Measurements from ENCODE around the gene SLC16A14.

SLC16A14 gene

DNA sequence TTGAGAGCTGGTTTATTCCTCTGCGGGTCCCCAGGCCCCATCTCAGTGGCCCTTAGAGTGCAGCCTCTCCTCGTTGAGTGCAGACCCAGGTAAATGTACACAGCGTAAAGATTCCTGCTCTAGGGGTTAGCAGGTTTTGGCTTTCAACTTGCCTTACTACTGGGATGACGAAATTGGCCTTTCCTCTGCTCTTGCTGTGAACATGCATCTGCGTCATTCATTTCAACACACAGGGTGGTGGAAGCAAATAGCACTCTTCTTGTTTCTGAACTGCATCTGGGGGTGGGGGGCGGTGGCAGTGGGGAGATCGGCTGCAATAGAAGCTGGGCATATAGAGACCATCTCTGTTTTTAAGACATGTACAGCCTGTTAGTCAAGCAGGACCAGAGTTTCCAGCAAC is 16.5 kb upstream of the SLC16A14 start:
- TF ChIP-seq PPARA (CRISPR knock-in tag; IDR thresholded peaks at IDR 0.05; ENCODE audit: borderline replicate concordance), result no peak
- no peak for TF ChIP-seq ZNF70 (CRISPR knock-in tag; IDR thresholded peaks at IDR 0.05)
- TF ChIP-seq ESRRG (CRISPR knock-in tag; IDR thresholded peaks at IDR 0.05), result no peak
- TF ChIP-seq, protein P1, sequence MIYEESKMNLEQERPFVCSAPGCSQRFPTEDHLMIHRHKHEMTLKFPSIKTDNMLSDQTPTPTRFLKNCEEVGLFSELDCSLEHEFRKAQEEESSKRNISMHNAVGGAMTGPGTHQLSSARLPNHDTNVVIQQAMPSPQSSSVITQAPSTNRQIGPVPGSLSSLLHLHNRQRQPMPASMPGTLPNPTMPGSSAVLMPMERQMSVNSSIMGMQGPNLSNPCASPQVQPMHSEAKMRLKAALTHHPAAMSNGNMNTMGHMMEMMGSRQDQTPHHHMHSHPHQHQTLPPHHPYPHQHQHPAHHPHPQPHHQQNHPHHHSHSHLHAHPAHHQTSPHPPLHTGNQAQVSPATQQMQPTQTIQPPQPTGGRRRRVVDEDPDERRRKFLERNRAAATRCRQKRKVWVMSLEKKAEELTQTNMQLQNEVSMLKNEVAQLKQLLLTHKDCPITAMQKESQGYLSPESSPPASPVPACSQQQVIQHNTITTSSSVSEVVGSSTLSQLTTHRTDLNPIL (CRISPR knock-in tag; IDR thresholded peaks at IDR 0.05; ENCODE audit: low read depth), result no peak
- no peak for TF ChIP-seq GLIS3 (CRISPR knock-in tag; IDR thresholded peaks at IDR 0.05)
- TF ChIP-seq, protein P2, sequence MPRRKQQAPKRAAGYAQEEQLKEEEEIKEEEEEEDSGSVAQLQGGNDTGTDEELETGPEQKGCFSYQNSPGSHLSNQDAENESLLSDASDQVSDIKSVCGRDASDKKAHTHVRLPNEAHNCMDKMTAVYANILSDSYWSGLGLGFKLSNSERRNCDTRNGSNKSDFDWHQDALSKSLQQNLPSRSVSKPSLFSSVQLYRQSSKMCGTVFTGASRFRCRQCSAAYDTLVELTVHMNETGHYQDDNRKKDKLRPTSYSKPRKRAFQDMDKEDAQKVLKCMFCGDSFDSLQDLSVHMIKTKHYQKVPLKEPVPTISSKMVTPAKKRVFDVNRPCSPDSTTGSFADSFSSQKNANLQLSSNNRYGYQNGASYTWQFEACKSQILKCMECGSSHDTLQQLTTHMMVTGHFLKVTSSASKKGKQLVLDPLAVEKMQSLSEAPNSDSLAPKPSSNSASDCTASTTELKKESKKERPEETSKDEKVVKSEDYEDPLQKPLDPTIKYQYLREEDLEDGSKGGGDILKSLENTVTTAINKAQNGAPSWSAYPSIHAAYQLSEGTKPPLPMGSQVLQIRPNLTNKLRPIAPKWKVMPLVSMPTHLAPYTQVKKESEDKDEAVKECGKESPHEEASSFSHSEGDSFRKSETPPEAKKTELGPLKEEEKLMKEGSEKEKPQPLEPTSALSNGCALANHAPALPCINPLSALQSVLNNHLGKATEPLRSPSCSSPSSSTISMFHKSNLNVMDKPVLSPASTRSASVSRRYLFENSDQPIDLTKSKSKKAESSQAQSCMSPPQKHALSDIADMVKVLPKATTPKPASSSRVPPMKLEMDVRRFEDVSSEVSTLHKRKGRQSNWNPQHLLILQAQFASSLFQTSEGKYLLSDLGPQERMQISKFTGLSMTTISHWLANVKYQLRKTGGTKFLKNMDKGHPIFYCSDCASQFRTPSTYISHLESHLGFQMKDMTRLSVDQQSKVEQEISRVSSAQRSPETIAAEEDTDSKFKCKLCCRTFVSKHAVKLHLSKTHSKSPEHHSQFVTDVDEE (CRISPR knock-in tag; IDR thresholded peaks at IDR 0.05), result no peak
- TF ChIP-seq BACH2 (CRISPR knock-in tag; IDR thresholded peaks at IDR 0.05; ENCODE audit: borderline replicate concordance), result no peak
- no peak for TF ChIP-seq TOX (CRISPR knock-in tag; IDR thresholded peaks at IDR 0.05; ENCODE audit: borderline replicate concordance)
- no peak for TF ChIP-seq ZFP3 (CRISPR knock-in tag; IDR thresholded peaks at IDR 0.05)
- TF ChIP-seq OSR1 (CRISPR knock-in tag; IDR thresholded peaks at IDR 0.05), result no peak
- TF ChIP-seq, protein P3, sequence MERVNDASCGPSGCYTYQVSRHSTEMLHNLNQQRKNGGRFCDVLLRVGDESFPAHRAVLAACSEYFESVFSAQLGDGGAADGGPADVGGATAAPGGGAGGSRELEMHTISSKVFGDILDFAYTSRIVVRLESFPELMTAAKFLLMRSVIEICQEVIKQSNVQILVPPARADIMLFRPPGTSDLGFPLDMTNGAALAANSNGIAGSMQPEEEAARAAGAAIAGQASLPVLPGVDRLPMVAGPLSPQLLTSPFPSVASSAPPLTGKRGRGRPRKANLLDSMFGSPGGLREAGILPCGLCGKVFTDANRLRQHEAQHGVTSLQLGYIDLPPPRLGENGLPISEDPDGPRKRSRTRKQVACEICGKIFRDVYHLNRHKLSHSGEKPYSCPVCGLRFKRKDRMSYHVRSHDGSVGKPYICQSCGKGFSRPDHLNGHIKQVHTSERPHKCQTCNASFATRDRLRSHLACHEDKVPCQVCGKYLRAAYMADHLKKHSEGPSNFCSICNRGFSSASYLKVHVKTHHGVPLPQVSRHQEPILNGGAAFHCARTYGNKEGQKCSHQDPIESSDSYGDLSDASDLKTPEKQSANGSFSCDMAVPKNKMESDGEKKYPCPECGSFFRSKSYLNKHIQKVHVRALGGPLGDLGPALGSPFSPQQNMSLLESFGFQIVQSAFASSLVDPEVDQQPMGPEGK (CRISPR knock-in tag; IDR thresholded peaks at IDR 0.05; ENCODE audit: borderline replicate concordance), result no peak
- no peak for TF ChIP-seq ZNF565 (CRISPR knock-in tag; conservative IDR thresholded peaks at IDR 0.05; ENCODE audit: low read depth)
- TF ChIP-seq, protein P4, sequence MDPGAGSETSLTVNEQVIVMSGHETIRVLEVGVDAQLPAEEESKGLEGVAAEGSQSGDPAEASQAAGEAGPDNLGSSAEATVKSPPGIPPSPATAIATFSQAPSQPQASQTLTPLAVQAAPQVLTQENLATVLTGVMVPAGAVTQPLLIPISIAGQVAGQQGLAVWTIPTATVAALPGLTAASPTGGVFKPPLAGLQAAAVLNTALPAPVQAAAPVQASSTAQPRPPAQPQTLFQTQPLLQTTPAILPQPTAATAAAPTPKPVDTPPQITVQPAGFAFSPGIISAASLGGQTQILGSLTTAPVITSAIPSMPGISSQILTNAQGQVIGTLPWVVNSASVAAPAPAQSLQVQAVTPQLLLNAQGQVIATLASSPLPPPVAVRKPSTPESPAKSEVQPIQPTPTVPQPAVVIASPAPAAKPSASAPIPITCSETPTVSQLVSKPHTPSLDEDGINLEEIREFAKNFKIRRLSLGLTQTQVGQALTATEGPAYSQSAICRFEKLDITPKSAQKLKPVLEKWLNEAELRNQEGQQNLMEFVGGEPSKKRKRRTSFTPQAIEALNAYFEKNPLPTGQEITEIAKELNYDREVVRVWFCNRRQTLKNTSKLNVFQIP (CRISPR knock-in tag; IDR thresholded peaks at IDR 0.05; ENCODE audit: borderline replicate concordance, low read depth), result no peak
- TF ChIP-seq RARB (CRISPR knock-in tag; IDR thresholded peaks at IDR 0.05), result no peak
- TF ChIP-seq ZFP30 (CRISPR knock-in tag; IDR thresholded peaks at IDR 0.05), result no peak
- ATAC-seq, result no peak

DNA sequence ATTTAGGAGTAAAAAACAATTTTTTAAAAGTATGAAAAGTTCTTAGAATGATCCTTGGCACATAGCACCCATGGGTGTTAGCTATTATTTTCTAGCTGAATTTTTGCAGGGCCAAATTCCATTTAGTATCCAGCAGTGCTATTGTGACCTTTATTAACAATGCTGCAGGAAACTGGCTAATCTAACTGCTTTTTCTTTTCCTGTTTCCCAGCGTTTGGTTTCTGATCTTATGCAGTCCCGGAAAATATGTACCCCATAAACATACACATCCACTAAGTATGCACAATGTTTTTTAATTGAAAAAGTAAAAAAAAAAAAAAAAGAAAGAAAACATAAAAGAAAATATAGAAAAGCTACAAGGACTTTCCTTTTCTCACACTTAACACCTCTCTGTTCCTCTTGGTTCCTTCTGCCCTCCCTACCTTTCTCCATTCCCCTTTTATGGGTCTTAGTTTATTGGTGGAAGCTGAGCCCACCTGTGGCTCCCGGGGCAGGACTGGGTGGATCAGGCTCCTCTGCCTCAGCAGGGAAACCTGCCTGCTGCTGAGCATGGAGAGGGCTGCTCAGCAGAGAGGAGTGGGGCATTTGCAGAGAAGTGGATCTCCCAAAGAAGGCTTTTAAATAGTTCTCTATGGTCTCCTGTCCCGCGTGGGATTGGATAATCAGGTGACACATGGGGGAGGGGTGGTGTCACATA is 9.3 kb upstream of the SLC16A14 start:
- ATAC-seq, result no peak

More for the DNA sequence above, 9.3 kb upstream of the SLC16A14 start:
- TF ChIP-seq RARB (CRISPR knock-in tag; IDR thresholded peaks at IDR 0.05) (no peak), ZC3H10 (CRISPR knock-in tag; IDR thresholded peaks at IDR 0.05) (no peak)
- TF ChIP-seq, protein P5, sequence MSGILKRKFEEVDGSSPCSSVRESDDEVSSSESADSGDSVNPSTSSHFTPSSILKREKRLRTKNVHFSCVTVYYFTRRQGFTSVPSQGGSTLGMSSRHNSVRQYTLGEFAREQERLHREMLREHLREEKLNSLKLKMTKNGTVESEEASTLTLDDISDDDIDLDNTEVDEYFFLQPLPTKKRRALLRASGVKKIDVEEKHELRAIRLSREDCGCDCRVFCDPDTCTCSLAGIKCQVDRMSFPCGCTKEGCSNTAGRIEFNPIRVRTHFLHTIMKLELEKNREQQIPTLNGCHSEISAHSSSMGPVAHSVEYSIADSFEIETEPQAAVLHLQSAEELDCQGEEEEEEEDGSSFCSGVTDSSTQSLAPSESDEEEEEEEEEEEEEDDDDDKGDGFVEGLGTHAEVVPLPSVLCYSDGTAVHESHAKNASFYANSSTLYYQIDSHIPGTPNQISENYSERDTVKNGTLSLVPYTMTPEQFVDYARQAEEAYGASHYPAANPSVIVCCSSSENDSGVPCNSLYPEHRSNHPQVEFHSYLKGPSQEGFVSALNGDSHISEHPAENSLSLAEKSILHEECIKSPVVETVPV (CRISPR knock-in tag; IDR thresholded peaks at IDR 0.05), result no peak
- TF ChIP-seq, protein P2 (CRISPR knock-in tag; IDR thresholded peaks at IDR 0.05), result no peak
